ENCODE data around the gene GON4L. TPM values are rescaled to one million over a fixed set of nuclear protein-coding genes. Genes with fewer than 3 reads are reported as not detected.
"Not testable (repeated sequence)": the region's sequence is repeated elsewhere in the genome, so short reads cannot be mapped to it uniquely, and the experiment has no call there.

GON4L gene
- total RNA-seq, 1 donor from 2014 or later, result 89.5 TPM

DNA sequence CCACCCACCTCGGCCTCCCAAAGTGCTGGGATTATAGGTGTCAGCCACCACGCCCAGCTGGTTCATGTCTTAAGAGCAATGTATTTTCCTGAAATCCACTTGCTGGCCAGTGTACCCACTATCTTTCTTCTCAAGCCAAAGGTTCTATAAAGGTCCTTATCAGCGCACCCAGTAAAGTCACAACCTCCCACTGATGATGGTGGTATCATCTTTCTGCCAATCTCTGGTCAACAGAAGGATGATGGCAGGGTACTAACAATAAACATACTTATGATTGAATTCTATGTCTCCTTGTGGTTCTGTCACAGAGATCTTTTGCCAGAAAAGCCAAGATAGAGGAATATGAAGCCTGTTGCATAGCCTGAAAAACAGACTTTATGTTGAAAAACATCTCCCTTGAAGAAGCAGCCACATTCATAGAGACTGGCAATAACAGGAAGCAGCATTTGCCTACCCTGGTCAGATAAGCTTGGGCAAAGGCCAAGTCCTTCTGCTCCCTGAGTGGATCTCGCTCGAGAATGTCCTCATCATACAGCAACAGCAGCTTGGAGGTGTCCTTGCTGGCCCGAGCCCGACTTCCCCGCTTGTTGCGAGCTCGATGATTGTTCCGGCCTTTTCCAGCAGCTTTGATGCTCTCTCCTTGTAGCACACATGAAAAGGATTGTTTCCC, 95.1 kb downstream of the GON4L start:
- Mint-ChIP-seq H3K4me1 (peaks cover 10% of the 10 kb centered on the region), H3K4me3 (no peak overlapping the region), H3K9me3 (no peaks in the 10 kb centered on the region), H3K27me3 (no peaks in the 10 kb centered on the region), H3K27ac (peak overlapping the region; percentile 2), H3K36me3 (ENCODE audit: low read depth) (peaks cover 73% of the 10 kb centered on the region)
- ATAC-seq (ENCODE audit: low read depth) (no peak), DNase-seq (no peak)
- CTCF ChIA-PET, result no interaction called here
- intact Hi-C loops (cut with micrococcal nuclease), result no loop called here
- TF ChIP-seq, protein P1, sequence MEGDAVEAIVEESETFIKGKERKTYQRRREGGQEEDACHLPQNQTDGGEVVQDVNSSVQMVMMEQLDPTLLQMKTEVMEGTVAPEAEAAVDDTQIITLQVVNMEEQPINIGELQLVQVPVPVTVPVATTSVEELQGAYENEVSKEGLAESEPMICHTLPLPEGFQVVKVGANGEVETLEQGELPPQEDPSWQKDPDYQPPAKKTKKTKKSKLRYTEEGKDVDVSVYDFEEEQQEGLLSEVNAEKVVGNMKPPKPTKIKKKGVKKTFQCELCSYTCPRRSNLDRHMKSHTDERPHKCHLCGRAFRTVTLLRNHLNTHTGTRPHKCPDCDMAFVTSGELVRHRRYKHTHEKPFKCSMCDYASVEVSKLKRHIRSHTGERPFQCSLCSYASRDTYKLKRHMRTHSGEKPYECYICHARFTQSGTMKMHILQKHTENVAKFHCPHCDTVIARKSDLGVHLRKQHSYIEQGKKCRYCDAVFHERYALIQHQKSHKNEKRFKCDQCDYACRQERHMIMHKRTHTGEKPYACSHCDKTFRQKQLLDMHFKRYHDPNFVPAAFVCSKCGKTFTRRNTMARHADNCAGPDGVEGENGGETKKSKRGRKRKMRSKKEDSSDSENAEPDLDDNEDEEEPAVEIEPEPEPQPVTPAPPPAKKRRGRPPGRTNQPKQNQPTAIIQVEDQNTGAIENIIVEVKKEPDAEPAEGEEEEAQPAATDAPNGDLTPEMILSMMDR (IDR thresholded peaks at IDR 0.05), result no peak
- POLR2A ChIA-PET, result no interaction called here

DNA sequence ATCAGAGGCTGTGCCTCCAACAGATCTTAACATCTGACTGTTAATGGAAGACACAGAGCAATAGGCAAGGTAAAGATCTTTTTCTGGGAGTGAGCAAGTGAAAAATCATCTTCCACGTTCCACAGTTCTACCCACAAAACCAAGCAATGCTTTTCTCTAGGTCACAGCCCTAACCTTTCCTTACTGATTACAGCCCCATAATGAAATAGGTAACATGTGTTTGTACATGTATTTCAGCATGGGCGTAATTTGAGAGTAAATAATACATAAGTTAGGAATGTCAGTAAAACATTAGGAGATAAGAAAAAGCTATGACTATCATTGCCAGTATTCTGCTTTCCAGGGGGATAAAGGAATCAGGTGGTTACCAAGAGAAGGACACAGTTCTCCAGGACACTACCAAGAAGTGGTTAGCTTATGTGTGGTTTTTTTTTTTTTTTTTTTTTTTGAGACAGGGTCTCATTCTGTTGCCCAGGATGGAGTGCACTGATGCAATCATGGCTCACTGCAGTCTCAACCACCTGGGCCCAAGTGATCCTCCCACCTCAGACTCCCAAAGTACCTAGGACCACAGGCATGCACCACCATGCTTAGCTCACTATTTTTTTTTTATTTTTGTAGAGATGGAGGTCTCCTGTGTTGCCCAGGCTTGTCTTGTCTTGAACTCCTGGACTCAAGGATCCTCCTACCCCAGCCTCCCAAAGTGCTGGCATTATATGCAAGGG, 96.1 kb downstream of the GON4L start:
- Mint-ChIP-seq H3K27ac (no peak overlapping the region), H3K4me1 (peaks cover 10% of the 10 kb centered on the region), H3K9me3 (no peaks in the 10 kb centered on the region), H3K36me3 (ENCODE audit: low read depth) (peaks cover 73% of the 10 kb centered on the region), H3K27me3 (no peaks in the 10 kb centered on the region), H3K4me3 (no peak overlapping the region)
- intact Hi-C loops (cut with micrococcal nuclease), result no loop called here
- ChIA-PET CTCF (no interaction called here), POLR2A (interaction anchor here (0.7 kb wide), 2 partner anchors 123 to 229 kb away, joined by 3 to 6 read pairs; no protein-coding TSS in a partner anchor)
- ATAC-seq (ENCODE audit: low read depth), result no peak
- TF ChIP-seq, protein P1 (IDR thresholded peaks at IDR 0.05), result no peak
- DNase-seq, result no peak

DNA sequence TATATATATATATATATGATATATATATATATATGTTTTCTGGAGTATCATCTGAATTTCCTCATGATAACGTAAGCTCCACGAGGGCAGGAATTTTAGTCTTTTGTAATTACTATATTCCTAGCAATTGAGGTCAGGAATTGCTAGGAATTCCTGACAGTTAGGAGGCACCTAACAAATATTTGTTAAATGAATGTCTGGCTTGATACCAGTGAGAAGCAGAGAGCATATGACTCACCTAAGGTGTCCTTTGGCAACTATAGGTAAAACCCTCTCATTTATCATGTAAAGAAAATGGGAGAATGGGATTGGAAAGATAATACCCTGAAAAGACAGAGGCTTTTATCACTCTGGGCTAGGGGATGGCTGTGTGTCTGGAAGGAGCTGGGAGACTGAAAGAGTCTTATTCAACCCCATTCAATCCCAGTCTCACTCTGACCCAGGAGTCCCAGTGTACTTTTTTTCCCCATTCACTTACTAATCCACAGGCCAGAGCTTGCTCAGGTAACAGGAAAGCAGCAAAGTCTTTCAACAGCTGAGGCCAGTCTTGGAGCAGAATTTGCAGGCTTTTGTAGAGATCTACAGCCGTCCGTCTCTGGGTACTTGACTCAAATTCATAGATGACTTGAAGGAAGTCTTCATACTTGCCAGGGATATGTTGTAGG, 96.9 kb downstream of the GON4L start:
- no peak for DNase-seq
- ATAC-seq (ENCODE audit: low read depth), result no peak
- CTCF ChIA-PET, result no interaction called here
- H3K9me3 Mint-ChIP-seq, result no peaks in the 10 kb centered on the region
- H3K27me3 Mint-ChIP-seq, result no peaks in the 10 kb centered on the region
- peaks cover 71% of the 10 kb centered on the region for H3K36me3 Mint-ChIP-seq (ENCODE audit: low read depth)
- no peak overlapping the region for H3K27ac Mint-ChIP-seq
- POLR2A ChIA-PET, result interaction anchor here (0.7 kb wide), 1 partner anchor 228 kb away, joined by 6 read pairs; no protein-coding TSS in a partner anchor
- TF ChIP-seq, protein P1 (IDR thresholded peaks at IDR 0.05), result no peak
- no peak overlapping the region for H3K4me3 Mint-ChIP-seq
- peaks cover 10% of the 10 kb centered on the region for H3K4me1 Mint-ChIP-seq
- intact Hi-C loops (cut with micrococcal nuclease), result no loop called here

DNA sequence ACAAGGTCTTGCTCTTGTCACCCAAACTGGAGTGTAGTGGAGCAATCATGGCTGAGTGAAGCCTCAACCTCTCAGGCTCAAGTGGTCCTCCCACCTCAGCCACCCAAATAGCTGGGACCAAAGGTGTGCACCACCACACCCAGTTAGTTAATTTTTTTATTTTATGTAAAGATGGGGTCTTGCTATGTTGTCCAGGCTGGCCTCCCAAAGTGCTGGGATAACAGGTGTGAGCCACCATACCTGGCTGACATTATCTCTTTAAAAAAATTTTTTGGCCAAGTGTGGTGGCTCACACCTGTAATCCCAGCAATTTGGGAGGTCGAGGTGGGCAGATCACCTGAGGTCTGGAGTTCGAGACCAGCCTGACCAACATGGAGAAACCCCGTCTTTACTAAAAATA, 98.0 kb downstream of the GON4L start:
- intact Hi-C loops (cut with micrococcal nuclease); POLR2A ChIA-PET; H3K9me3 Mint-ChIP-seq; ATAC-seq (ENCODE audit: low read depth); H3K27me3 Mint-ChIP-seq; CTCF ChIA-PET; H3K4me3 Mint-ChIP-seq; H3K27ac Mint-ChIP-seq; DNase-seq: not testable (repeated sequence)
- Mint-ChIP-seq H3K36me3 (ENCODE audit: low read depth) (peaks cover 71% of the 10 kb centered on the region), H3K4me1 (peaks cover 10% of the 10 kb centered on the region)

DNA sequence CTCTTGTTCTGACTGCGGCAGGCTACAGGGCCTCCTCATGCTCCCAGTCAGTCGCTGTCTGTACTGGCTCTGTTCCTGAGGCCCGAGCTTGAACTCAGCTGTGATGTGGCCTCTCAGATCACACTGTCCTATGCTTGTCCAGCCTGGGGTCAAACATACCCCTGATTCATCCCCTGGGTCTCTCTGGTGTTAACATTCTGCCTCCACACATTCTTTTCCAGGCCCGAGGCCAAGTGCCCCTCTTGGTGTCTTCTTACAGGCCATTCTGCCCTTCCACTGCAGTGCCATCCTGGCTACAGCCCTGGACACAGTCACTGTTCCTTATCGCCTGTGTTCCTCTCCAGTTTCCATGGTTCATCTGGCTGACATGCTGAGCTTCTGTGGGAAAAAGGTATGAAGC, 108.9 kb downstream of the GON4L start:
- H3K27me3 Mint-ChIP-seq; H3K9me3 Mint-ChIP-seq; intact Hi-C loops (cut with micrococcal nuclease); ATAC-seq (ENCODE audit: low read depth); H3K4me3 Mint-ChIP-seq; H3K4me1 Mint-ChIP-seq; CTCF ChIA-PET; DNase-seq; POLR2A ChIA-PET; H3K27ac Mint-ChIP-seq: not testable (repeated sequence)
- H3K36me3 Mint-ChIP-seq (ENCODE audit: low read depth), result peaks cover 43% of the 10 kb centered on the region

DNA sequence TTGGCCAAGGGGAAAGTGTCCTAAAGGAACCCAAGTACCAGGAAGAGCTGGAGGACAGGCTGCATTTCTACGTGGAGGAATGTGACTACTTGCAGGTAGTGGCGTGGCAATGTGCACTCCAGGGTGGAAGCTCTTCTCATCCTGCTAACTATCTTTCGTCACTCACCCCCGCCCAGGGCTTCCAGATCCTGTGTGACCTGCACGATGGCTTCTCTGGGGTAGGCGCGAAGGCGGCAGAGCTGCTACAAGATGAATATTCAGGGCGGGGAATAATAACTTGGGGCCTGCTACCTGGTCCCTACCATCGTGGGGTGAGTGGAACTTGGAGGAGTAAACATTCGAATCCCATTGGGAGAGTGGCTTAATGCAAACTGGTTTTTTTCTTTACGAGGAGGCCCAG, 109.4 kb downstream of the GON4L start:
- intact Hi-C loops (cut with micrococcal nuclease); H3K4me1 Mint-ChIP-seq; POLR2A ChIA-PET; H3K4me3 Mint-ChIP-seq; CTCF ChIA-PET; ATAC-seq (ENCODE audit: low read depth); DNase-seq; H3K27ac Mint-ChIP-seq; H3K9me3 Mint-ChIP-seq; H3K27me3 Mint-ChIP-seq: not testable (repeated sequence)
- peaks cover 38% of the 10 kb centered on the region for H3K36me3 Mint-ChIP-seq (ENCODE audit: low read depth)

DNA sequence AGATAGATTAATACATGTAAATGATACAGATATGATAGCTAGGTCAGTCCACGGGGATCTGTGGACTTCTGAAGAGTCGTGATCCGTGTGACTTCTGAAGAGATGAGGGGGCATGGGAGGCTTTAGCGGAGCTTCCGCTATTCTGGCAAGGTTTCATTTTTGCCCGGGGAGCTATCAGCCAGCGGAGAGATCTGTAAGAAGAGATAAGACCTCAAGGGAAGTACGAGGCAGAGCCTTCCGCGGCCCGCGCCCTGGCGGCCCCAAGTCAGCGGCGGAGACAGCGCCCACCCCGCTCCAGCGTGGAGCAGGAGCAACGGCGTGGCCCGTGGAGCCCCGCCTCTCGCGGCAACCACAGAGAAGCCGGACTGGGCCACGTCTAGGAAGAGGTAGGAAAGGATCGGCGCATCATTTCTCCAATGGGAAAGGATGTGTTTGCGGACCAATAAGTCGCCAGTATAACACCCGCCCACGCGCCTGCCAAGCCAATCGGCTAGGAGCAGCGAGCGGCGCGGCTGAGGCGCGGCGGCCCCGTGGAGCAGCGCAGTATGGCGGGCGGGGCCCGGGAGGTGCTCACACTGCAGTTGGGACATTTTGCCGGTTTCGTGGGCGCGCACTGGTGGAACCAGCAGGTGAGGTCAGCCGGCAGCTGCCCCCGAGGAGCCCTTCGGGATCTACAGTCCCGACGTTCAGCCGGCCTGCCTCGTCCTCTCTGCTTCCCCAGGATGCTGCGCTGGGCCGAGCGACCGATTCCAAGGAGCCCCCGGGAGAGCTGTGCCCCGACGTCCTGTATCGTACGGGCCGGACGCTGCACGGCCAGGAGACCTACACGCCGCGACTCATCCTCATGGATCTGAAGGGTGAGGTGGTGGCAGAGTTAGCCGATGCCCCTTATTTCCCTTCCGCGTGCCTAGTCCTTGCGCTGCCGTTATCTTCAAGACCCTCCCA, 111.5 kb downstream of the GON4L start:
- DNase-seq (peak; percentile 77), ATAC-seq (ENCODE audit: low read depth) (peak; percentile 93)
- peaks cover 22% of the 10 kb centered on the region for H3K36me3 Mint-ChIP-seq (ENCODE audit: low read depth)
- not testable (repeated sequence) for H3K4me1 Mint-ChIP-seq, H3K9me3 Mint-ChIP-seq, H3K27me3 Mint-ChIP-seq
- H3K27ac Mint-ChIP-seq, result peak overlapping the region; percentile 90
- peak overlapping the region; percentile 94 for H3K4me3 Mint-ChIP-seq
- CTCF ChIA-PET, result interaction anchor here (0.8 kb wide), 1 partner anchor 16 kb away, joined by 3 read pairs; no protein-coding TSS in a partner anchor
- POLR2A ChIA-PET, result interaction anchor here (0.5 to 1.0 kb wide), 8 partner anchors 9 to 1474 kb away, joined by 3 to 8 read pairs (median 4); partner anchors contain the start of genes MSTO1, RIT1 and SYT11
- intact Hi-C loops (cut with micrococcal nuclease), result loop anchor here (2.0 kb wide), 2 partner anchors 57 to 111 kb away; partner anchors contain the start of genes DAP3, GON4L and YY1AP1

Measured in activated B cell treated with CpG ODN at 0.5 μM for 24 hours (primary cell).